ENCODE results near the gene SINHCAF. TPM values are rescaled to one million over a fixed set of nuclear protein-coding genes. Genes with fewer than 3 reads are reported as not detected.

The SINHCAF gene
- total and polyA plus RNA-seq, 2 experiments from 2014 or later: 581 to 686 TPM

GRCh38 chr12:31325524-31325875 is 450 bp downstream of the SINHCAF start:
- Histone ChIP-seq H3K4me2 (peak overlapping the region; percentile 93), H3K27me3 (ENCODE audit: insufficient read depth) (no peaks in the 10 kb centered on the region), H3K4me3 (peak overlapping the region; percentile 93), H3K79me2 (replicated peaks; ENCODE audit: insufficient read depth) (peaks cover 58% of the 10 kb centered on the region), H2AFZ (no peak overlapping the region), H3K9me2 (ENCODE audit: insufficient read depth) (no peaks in the 10 kb centered on the region), H3F3A (replicated peaks; ENCODE audit: low read depth) (no peaks in the 10 kb centered on the region), H3K36me3 (ENCODE audit: insufficient read depth) (no peaks in the 10 kb centered on the region), H4K20me1 (replicated peaks; ENCODE audit: insufficient read depth) (peaks cover 23% of the 10 kb centered on the region), H3K4me1 (ENCODE audit: insufficient read depth) (peaks cover 32% of the 10 kb centered on the region), H3K27ac (ENCODE audit: low read depth) (peak overlapping the region; percentile 99)
- H3K36me3 Mint-ChIP-seq (ENCODE audit: low read depth): peaks cover 33% of the 10 kb centered on the region
- no peak for DNase-seq (ENCODE audit: low spot score)
- H3K4me3 Mint-ChIP-seq: peak overlapping the region; percentile 98
- no peak for ATAC-seq
- peaks cover 6% of the 10 kb centered on the region for H3K9me3 Mint-ChIP-seq
- peaks cover 25% of the 10 kb centered on the region for H3K27me3 Mint-ChIP-seq (ENCODE audit: insufficient read depth, low read depth, poor library complexity)
- TF ChIP-seq CREB1 (CRISPR knock-in tag; IDR thresholded peaks at IDR 0.05; ENCODE audit: low read depth) (no peak), ZNF331 (CRISPR knock-in tag; IDR thresholded peaks at IDR 0.05; ENCODE audit: low read depth) (no peak), REST (IDR thresholded peaks at IDR 0.05; ENCODE audit: unreplicated experiment) (no peak), EZH2phosphoT487 (IDR thresholded peaks at IDR 0.05; ENCODE audit: unreplicated experiment) (no peak), JUNB (IDR thresholded peaks at IDR 0.05; ENCODE audit: unreplicated experiment) (no peak), ZNF462 (CRISPR knock-in tag; IDR thresholded peaks at IDR 0.05) (no peak), POLR2AphosphoS5 (IDR thresholded peaks at IDR 0.05; ENCODE audit: low read depth) (no peak), NANOG (IDR thresholded peaks at IDR 0.05; ENCODE audit: borderline replicate concordance) (no peak), EZH2 (IDR thresholded peaks at IDR 0.05; ENCODE audit: low read depth, unreplicated experiment) (no peak), ZNF114 (CRISPR knock-in tag; IDR thresholded peaks at IDR 0.05) (no peak), CTCF (conservative IDR thresholded peaks at IDR 0.05; ENCODE audit: low read depth in 2 of 2) (no peak), ETS1 (IDR thresholded peaks at IDR 0.05) (no peak), STAT1 (IDR thresholded peaks at IDR 0.05; ENCODE audit: unreplicated experiment) (no peak)
- H3K4me1 Mint-ChIP-seq: peaks cover 34% of the 10 kb centered on the region
- peak overlapping the region; percentile 99 for H3K27ac Mint-ChIP-seq
